Duodenal mucosa (tissue), 2 donors: ENCODE results near the gene MFSD2A.
A peak's percentile ranks its signal among the peaks of the same experiment; 100 is the strongest.
"Not testable (repeated sequence)": the region's sequence is repeated elsewhere in the genome, so short reads cannot be mapped to it uniquely, and the experiment has no call there.

Experiments
- H3K27ac ChIP-seq: one replicate; pipeline ENCODE4 v1.7.0; 2013; ENCODE audit warnings: low read depth, low read length
- H3K27me3 ChIP-seq, 2 donors: one replicate each; pipeline ENCODE4 v1.7.0; 2013; ENCODE audit warnings: low read length in 2 of 2, control low read depth in 1 of 2; ENCODE audit not compliant: insufficient read depth in 2 of 2, control insufficient read depth in 1 of 2
- H3K36me3 ChIP-seq, 2 donors: one replicate each; pipeline ENCODE4 v1.7.0; 2013; ENCODE audit warnings: low read length in 2 of 2, control low read depth in 1 of 2; ENCODE audit not compliant: insufficient read depth in 2 of 2, control insufficient read depth in 1 of 2
- H3K4me1 ChIP-seq, 2 donors: one replicate each; pipeline ENCODE4 v1.7.0; 2013; ENCODE audit warnings: low read length in 2 of 2, control low read depth in 1 of 2; ENCODE audit not compliant: insufficient read depth in 2 of 2, control insufficient read depth in 1 of 2
- H3K4me3 ChIP-seq, 2 donors: one replicate each; pipeline ENCODE4 v1.7.0; 2013; ENCODE audit warnings: low read length in 2 of 2, low read depth in 1 of 2
- H3K9ac ChIP-seq, 2 donors: one replicate each; pipeline ENCODE4 v1.7.0; 2013; ENCODE audit warnings: low read length in 2 of 2, low read depth in 1 of 2
- H3K9me3 ChIP-seq, 2 donors: one replicate each; pipeline ENCODE4 v1.7.0; 2013; ENCODE audit warnings: low read length in 2 of 2, control low read depth in 1 of 2; ENCODE audit not compliant: control insufficient read depth in 1 of 2

The MFSD2A gene

GRCh38 chr1:39981945-39982344 lies 27.0 kb downstream of the MFSD2A start:
- no peak overlapping the region for H3K4me3 ChIP-seq
- H3K27ac ChIP-seq, result no peak overlapping the region
- no peaks in the 10 kb centered on the region for H3K9me3 ChIP-seq
- H3K4me1 ChIP-seq, result peaks cover 10 to 17% of the 10 kb centered on the region in 2 donors
- peak overlapping the region in 1 of 2 donors; percentile 25 for H3K9ac ChIP-seq
- no peaks in the 10 kb centered on the region for H3K36me3 ChIP-seq
- H3K27me3 ChIP-seq, result no peaks in the 10 kb centered on the region

DNA sequence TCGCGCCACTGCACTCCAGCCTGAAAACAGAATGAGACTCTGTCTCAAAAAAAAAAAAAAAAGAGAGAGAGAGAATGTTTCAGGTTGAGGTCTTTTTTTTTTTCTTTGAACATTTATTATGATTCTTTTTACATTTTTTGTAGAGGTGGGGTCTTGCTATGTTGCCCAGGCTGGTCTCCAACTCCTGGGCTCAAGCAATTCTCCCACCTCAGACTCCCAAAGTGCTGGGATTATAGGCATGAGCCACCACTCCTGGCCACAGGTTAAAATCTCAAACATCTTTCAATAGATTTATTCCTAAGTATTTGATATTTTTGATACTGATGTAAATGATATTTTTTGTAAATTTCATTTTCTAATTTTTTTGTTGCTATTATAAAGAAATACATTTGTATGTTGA lies 29.5 kb downstream of the MFSD2A start:
- H3K27ac ChIP-seq, H3K9me3 ChIP-seq, H3K9ac ChIP-seq, H3K27me3 ChIP-seq, H3K4me3 ChIP-seq, H3K36me3 ChIP-seq: not testable (repeated sequence)
- H3K4me1 ChIP-seq, result peaks cover 10 to 17% of the 10 kb centered on the region in 2 donors

- Histone ChIP-seq H3K4me3 (no peak overlapping the region), H3K27me3 (no peaks in the 10 kb centered on the region), H3K27ac (no peak overlapping the region), H3K9me3 (no peaks in the 10 kb centered on the region), H3K4me1 (peaks cover 10 to 16% of the 10 kb centered on the region in 2 donors), H3K36me3 (no peaks in the 10 kb centered on the region), H3K9ac (no peak overlapping the region)
Measured at GRCh38 chr1:39984951-39985350, 30.0 kb downstream of the MFSD2A start.

- Histone ChIP-seq H3K27me3 (no peaks in the 10 kb centered on the region), H3K4me3 (no peak overlapping the region), H3K9ac (no peak overlapping the region), H3K9me3 (no peaks in the 10 kb centered on the region), H3K36me3 (no peaks in the 10 kb centered on the region), H3K27ac (no peak overlapping the region), H3K4me1 (no peaks in the 10 kb centered on the region)
Measured at GRCh38 chr1:39987869-39988268, 32.9 kb downstream of the MFSD2A start.

GRCh38 chr1:39988618-39989343 lies 33.8 kb downstream of the MFSD2A start:
- Histone ChIP-seq H3K27ac (no peak overlapping the region), H3K27me3 (no peaks in the 10 kb centered on the region), H3K9me3 (no peaks in the 10 kb centered on the region), H3K4me1 (no peaks in the 10 kb centered on the region), H3K4me3 (no peak overlapping the region), H3K36me3 (no peaks in the 10 kb centered on the region), H3K9ac (no peak overlapping the region)

- no peak overlapping the region for H3K9ac ChIP-seq
- no peak overlapping the region for H3K27ac ChIP-seq
- H3K36me3 ChIP-seq, result no peaks in the 10 kb centered on the region
- H3K27me3 ChIP-seq, result no peaks in the 10 kb centered on the region
- no peak overlapping the region for H3K4me3 ChIP-seq
- H3K4me1 ChIP-seq, result no peaks in the 10 kb centered on the region
- no peaks in the 10 kb centered on the region for H3K9me3 ChIP-seq
Measured at GRCh38 chr1:39990428-39990827, 35.5 kb downstream of the MFSD2A start.

GRCh38 chr1:39992234-39992633 lies 37.3 kb downstream of the MFSD2A start:
- Histone ChIP-seq H3K36me3 (no peaks in the 10 kb centered on the region), H3K27me3 (no peaks in the 10 kb centered on the region), H3K4me3 (no peak overlapping the region), H3K9ac (no peak overlapping the region), H3K9me3 (no peaks in the 10 kb centered on the region), H3K27ac (no peak overlapping the region), H3K4me1 (peaks cover 7 to 9% of the 10 kb centered on the region in 2 donors)

- Histone ChIP-seq H3K36me3 (no peaks in the 10 kb centered on the region), H3K27ac (no peak overlapping the region), H3K9ac (no peak overlapping the region), H3K9me3 (no peaks in the 10 kb centered on the region), H3K4me3 (no peak overlapping the region), H3K4me1 (peaks cover 7 to 9% of the 10 kb centered on the region in 2 donors), H3K27me3 (no peaks in the 10 kb centered on the region)
Measured at GRCh38 chr1:39992888-39993287, 37.9 kb downstream of the MFSD2A start.

- Histone ChIP-seq H3K4me1 (peaks cover 7 to 9% of the 10 kb centered on the region in 2 donors), H3K9ac (no peak overlapping the region), H3K4me3 (no peak overlapping the region), H3K36me3 (no peaks in the 10 kb centered on the region), H3K27me3 (no peaks in the 10 kb centered on the region), H3K9me3 (no peaks in the 10 kb centered on the region), H3K27ac (no peak overlapping the region)
Measured at GRCh38 chr1:39995973-39996393, 41.0 kb downstream of the MFSD2A start.

DNA sequence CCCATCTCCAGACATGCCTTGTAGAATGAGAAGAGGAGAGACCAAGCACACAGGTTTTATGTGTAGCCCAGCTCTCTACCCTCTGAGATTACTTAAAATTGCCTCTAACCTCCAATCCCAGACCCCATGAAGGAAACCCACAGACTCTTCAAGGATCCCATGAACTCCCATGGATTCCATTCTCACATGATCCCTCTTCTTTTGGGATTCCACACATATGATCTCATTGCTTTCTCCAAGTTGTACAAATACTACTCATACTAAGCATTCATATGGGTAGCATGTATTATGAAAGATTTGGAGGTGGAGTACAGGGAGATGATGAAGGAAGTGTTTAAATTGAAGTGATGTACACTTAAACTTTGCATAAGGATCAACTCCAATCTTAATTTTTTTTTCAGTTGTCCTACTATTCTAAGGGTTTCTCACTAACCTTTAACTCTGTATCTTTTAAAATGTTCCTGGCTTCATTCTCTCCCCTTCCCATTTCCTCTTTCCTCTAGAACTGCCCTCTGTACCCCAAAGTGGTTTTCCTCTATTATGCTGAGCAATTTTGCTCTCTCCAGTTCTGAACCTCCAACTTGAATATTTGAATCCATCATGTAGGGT lies 41.6 kb downstream of the MFSD2A start:
- Histone ChIP-seq H3K9me3 (no peaks in the 10 kb centered on the region), H3K27ac (no peak overlapping the region), H3K36me3 (no peaks in the 10 kb centered on the region), H3K27me3 (no peaks in the 10 kb centered on the region), H3K4me3 (no peak overlapping the region), H3K9ac (no peak overlapping the region), H3K4me1 (peaks cover 7 to 9% of the 10 kb centered on the region in 2 donors)
